ENCODE data around the gene TRRAP. TPM values are rescaled to one million over a fixed set of nuclear protein-coding genes. Genes with fewer than 3 reads are reported as not detected.

The TRRAP gene
- total and polyA plus RNA-seq, 10 donors, result 8.4 to 73.4 (median 57.5) TPM

DNA sequence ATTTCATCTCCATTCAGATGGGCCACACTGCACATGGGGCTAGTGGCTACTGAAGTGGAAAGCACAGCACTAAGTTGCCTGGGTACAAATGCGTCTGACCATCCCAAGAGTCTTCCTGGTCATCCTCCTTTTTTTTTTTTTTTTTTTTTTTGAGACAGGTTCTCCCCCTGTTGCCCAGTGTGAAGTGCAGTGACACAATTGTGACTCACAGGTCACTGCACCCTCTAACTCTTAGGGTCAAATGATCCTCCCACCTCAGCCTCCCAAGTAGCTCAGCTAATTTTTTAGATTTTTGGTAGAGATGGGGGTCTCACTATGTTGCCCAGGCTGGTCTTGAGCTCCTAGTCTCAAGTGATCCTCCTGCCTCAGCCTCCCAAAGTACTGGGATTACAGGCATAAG, 3.4 kb upstream of the TRRAP start:
- WGBS, 5 donors, result 82 to 100% (median 89%) methylated on average over 1 of the region's 1 CpG
- Histone ChIP-seq H3K36me3 (no peaks in the 10 kb centered on the region), H3K27me3 (replicated peaks in 1 of 7) (peaks cover 0 to 23% (median 15%) of the 10 kb centered on the region in 7 donors), H3K9me3 (no peaks in the 10 kb centered on the region), H3K4me1 (peaks cover 4 to 34% (median 18%) of the 10 kb centered on the region in 6 donors), H3K4me3 (no peak overlapping the region), H3K27ac (no peak overlapping the region)
- intact Hi-C loops (cut with DNase I; ENCODE audit: low total_unique reads), result no loop called here
- TF ChIP-seq POLR2AphosphoS5 (IDR thresholded peaks at IDR 0.05), result no peak
- no peak for TF ChIP-seq CTCF (IDR thresholded peaks at IDR 0.05 in 8 of 11, conservative IDR thresholded peaks at IDR 0.05 in 3 of 11)
- no peak for TF ChIP-seq POLR2A (IDR thresholded peaks at IDR 0.05)
- no peak for DNase-seq

GRCh38 chr7:98875501-98875900, 2.8 kb upstream of the TRRAP start:
- H3K36me3 ChIP-seq, result no peaks in the 10 kb centered on the region
- H3K4me3 ChIP-seq, result no peak overlapping the region
- H3K9me3 ChIP-seq, result no peaks in the 10 kb centered on the region
- intact Hi-C loops (cut with DNase I; ENCODE audit: low total_unique reads), result no loop called here
- peaks cover 10 to 34% (median 21%) of the 10 kb centered on the region in 6 donors for H3K4me1 ChIP-seq
- peaks cover 0 to 17% (median 13%) of the 10 kb centered on the region in 7 donors for H3K27me3 ChIP-seq (replicated peaks in 1 of 7)
- no peak overlapping the region for H3K27ac ChIP-seq
- WGBS, 5 donors, result 80 to 90% (median 83%) methylated on average over 7 to 9 of the region's 9 CpGs
- TF ChIP-seq POLR2AphosphoS5 (IDR thresholded peaks at IDR 0.05) (no peak), CTCF (IDR thresholded peaks at IDR 0.05 in 8 of 11, conservative IDR thresholded peaks at IDR 0.05 in 3 of 11) (no peak), POLR2A (IDR thresholded peaks at IDR 0.05) (no peak)
- DNase-seq, result peak; percentile 41

- peaks cover 13 to 38% (median 19%) of the 10 kb centered on the region in 6 donors for H3K4me1 ChIP-seq
- H3K36me3 ChIP-seq, result peaks cover 0 to 14% (median 12%) of the 10 kb centered on the region in 6 donors
- H3K9me3 ChIP-seq, result no peaks in the 10 kb centered on the region
- 88 to 95% (median 92%) methylated on average over 6 of the region's 6 CpGs for WGBS, 5 donors
- DNase-seq, result peak; percentile 64
- no peak overlapping the region for H3K27ac ChIP-seq
- peaks cover 0 to under 1% (median 0%) of the 10 kb centered on the region in 7 donors for H3K27me3 ChIP-seq (replicated peaks in 1 of 7)
- intact Hi-C loops (cut with DNase I; ENCODE audit: low total_unique reads), result no loop called here
- TF ChIP-seq CTCF (IDR thresholded peaks at IDR 0.05 in 8 of 11, conservative IDR thresholded peaks at IDR 0.05 in 3 of 11) (no peak), POLR2A (IDR thresholded peaks at IDR 0.05) (no peak), POLR2AphosphoS5 (IDR thresholded peaks at IDR 0.05) (no peak)
- H3K4me3 ChIP-seq, result no peak overlapping the region
These were observed 1.2 kb upstream of the TRRAP start for GRCh38 chr7:98877146-98877545.

DNA sequence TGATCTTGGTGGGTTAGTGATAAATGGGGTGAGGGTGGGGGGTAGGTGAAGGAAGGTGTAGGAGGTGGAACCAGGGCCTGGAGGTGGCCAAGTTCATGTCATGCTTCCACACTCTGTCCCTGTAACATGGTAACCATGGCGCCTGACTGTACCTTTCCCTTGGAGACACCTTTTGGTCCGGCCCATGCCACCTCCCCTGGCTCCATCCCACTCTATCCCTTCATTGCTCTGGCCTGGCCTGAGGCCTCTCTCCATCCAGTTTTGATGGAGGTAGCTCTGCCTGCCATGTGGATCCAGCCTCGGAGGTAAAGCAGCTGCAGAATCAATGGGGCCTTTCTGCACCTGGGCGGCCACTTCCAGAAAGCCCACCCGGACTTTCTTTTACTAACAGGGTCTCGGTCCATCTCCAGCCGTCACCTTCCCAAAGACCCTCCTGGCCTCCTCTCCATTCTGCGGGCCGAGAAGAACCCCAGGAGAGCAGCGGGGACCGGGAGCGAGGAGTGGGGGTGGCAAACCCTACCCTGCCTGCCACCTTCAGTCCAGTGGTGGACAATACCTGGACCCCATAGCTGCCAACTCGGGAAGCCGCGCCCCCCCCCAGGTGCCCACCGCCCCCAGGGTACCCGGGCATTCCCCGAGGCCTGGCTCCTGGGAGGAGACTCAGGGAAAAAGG, 504 bp upstream of the TRRAP start:
- Histone ChIP-seq H3K4me1 (peaks cover 13 to 43% (median 21%) of the 10 kb centered on the region in 6 donors), H3K36me3 (peaks cover 0 to 20% (median 17%) of the 10 kb centered on the region in 6 donors), H3K27ac (peak overlapping the region; percentile 88 to 99 (median 97)), H3K27me3 (replicated peaks in 1 of 7) (no peaks in the 10 kb centered on the region), H3K4me3 (peak overlapping the region; percentile 73 to 100 (median 92)), H3K9me3 (no peaks in the 10 kb centered on the region)
- intact Hi-C loops (cut with DNase I; ENCODE audit: low total_unique reads), result no loop called here
- no peak for DNase-seq
- 25 to 44% (median 34%) methylated on average over 12 to 18 of the region's 18 CpGs for WGBS, 5 donors
- TF ChIP-seq POLR2A (IDR thresholded peaks at IDR 0.05) (no peak), CTCF (IDR thresholded peaks at IDR 0.05 in 8 of 11, conservative IDR thresholded peaks at IDR 0.05 in 3 of 11) (no peak), POLR2AphosphoS5 (IDR thresholded peaks at IDR 0.05) (no peak)
